Smooth muscle cell (in vitro differentiated cells): ENCODE results near the gene SLC2A10. TPM values are rescaled to one million over a fixed set of nuclear protein-coding genes. Genes with fewer than 3 reads are reported as not detected.

ENCODE experiments used
- DNase-seq: peaks from one replicate; lab custom pipeline; 2025; ENCODE audit not compliant: unreplicated experiment; lab: John Stamatoyannopoulos, UW
- H2AFZ ChIP-seq: fragments of 200-600 bp; sonication (generic); 2 replicates; pipeline ENCODE4 v1.6.0; 2016; ENCODE audit warnings: antibody characterized with exemption, low read depth, mild to moderate bottlenecking
- H3F3A ChIP-seq: fragments of 200-600 bp; sonication (generic); 2 replicates; pipeline ENCODE4 v1.6.0; 2017; ENCODE audit warnings: antibody characterized with exemption, low read depth
- H3K27ac ChIP-seq: fragments of 200-600 bp; sonication (generic); 2 replicates; pipeline ENCODE4 v1.5.1; 2016; ENCODE audit warnings: low read depth, mild to moderate bottlenecking
- H3K27me3 ChIP-seq: fragments of 200-600 bp; sonication (generic); 2 replicates; pipeline ENCODE4 v1.6.1; 2016; ENCODE audit warnings: low read depth, mild to moderate bottlenecking
- H3K36me3 ChIP-seq: fragments of 200-600 bp; sonication (generic); 2 replicates; pipeline ENCODE4 v1.5.1; 2016; ENCODE audit warnings: low read depth
- H3K4me1 ChIP-seq: fragments of 200-600 bp; sonication (generic); 2 replicates; pipeline ENCODE4 v1.5.1; 2016; ENCODE audit warnings: low read depth
- H3K4me2 ChIP-seq: fragments of 200-600 bp; sonication (generic); 2 replicates; pipeline ENCODE4 v1.6.0; 2016; ENCODE audit warnings: mild to moderate bottlenecking
- H3K4me3 ChIP-seq: fragments of 200-600 bp; sonication (generic); 2 replicates; pipeline ENCODE4 v1.5.1; 2016; ENCODE audit warnings: mild to moderate bottlenecking
- H3K79me2 ChIP-seq: fragments of 200-600 bp; sonication (generic); 2 replicates; pipeline ENCODE4 v1.6.0; 2016; ENCODE audit warnings: low read depth, mild to moderate bottlenecking
- H3K9ac ChIP-seq: fragments of 200-600 bp; sonication (generic); 2 replicates; pipeline ENCODE4 v1.6.0; 2016; ENCODE audit warnings: low read depth
- H3K9me3 ChIP-seq: fragments of 200-600 bp; sonication (generic); replicated peaks from 2 replicates; pipeline ENCODE4 v1.5.1; 2016; ENCODE audit warnings: low read depth
- H4K20me1 ChIP-seq: fragments of 200-600 bp; sonication (generic); 2 replicates; pipeline ENCODE4 v1.6.0; 2016; ENCODE audit warnings: low read depth
- WGBS: methylation state at CpG from one replicate; pipeline ENCODE4 v1.1.7; 2016; ENCODE audit warnings: low lambda C conversion rate; 5-methylcytosine and 5-hydroxymethylcytosine counted together
- polyA plus RNA-seq: library from polyadenylated mRNA; unstranded; fragments of >200 nt; fragmentation: Nextera tagmentation; extraction: Ambion mirVana; gene quantifications from 2 replicates; pipeline ENCODE4 v1.2.1, GENCODE V29; 2016
- total RNA-seq: library from RNA; depleted of rRNA; stranded (reverse); fragments of >200 nt; gene quantifications from 2 replicates; pipeline ENCODE4 v1.2.3, GENCODE V29; 2014
- TF ChIP-seq, protein P1 (sequence below): fragments of 200-600 bp; sonication (generic); IDR thresholded peaks from 2 replicates; pipeline ENCODE4 v1.5.1; 2017; ENCODE audit warnings: borderline replicate concordance, mild to moderate bottlenecking, antibody characterized with exemption; ENCODE audit not compliant: insufficient read depth, poor library complexity, severe bottlenecking

SLC2A10 gene
- total and polyA plus RNA-seq, 2 experiments from 2014 or later = 40.5 to 43.7 TPM

DNA sequence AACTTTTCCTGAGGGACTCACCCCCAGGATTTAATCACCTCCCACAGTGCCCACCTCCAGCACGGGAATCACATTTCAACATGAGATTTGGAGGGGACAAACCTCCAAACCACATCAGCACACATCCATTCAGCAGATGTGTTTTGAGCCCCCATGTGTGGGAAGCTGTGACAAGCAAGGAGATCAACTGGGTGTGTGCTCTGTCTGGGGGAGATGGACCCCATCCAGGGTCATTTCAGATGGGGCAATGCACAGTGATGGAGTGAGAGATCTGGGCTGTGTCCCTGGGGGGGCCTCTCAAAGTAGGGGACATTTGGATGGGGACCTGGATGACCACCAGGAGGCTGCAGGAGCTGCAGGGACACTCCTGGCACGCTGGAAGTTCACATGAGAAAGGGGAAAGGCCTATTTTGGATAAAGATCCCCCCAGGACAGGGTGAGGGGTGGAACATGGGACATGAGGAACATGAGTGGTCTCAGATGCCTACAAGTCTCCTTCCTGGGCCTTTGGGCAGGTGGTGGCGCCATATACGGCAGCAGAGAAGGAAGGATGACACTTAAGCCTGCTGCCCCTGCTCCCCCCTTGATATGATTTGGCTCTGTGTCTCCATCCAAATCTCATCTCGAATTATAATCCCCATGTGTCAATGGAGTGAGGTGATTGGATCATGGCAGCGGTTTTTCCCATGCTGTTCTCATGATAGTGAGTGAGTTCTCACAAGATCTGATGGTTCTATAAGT is 49.6 kb downstream of the SLC2A10 start:
- H3K79me2 ChIP-seq = no peaks in the 10 kb centered on the region
- H4K20me1 ChIP-seq = no peaks in the 10 kb centered on the region
- H3K4me2 ChIP-seq = no peak overlapping the region
- no peaks in the 10 kb centered on the region for H3K36me3 ChIP-seq
- no peak overlapping the region for H2AFZ ChIP-seq
- DNase-seq = no peak
- H3K4me3 ChIP-seq = no peak overlapping the region
- WGBS = 85% methylated on average over 6 of the region's 6 CpGs
- H3K4me1 ChIP-seq = no peaks in the 10 kb centered on the region
- peaks cover 4% of the 10 kb centered on the region for H3K27me3 ChIP-seq
- H3F3A ChIP-seq = no peaks in the 10 kb centered on the region
- no peak overlapping the region for H3K9ac ChIP-seq
- no peak overlapping the region for H3K27ac ChIP-seq
- H3K9me3 ChIP-seq = no peaks in the 10 kb centered on the region
- TF ChIP-seq, protein P1, sequence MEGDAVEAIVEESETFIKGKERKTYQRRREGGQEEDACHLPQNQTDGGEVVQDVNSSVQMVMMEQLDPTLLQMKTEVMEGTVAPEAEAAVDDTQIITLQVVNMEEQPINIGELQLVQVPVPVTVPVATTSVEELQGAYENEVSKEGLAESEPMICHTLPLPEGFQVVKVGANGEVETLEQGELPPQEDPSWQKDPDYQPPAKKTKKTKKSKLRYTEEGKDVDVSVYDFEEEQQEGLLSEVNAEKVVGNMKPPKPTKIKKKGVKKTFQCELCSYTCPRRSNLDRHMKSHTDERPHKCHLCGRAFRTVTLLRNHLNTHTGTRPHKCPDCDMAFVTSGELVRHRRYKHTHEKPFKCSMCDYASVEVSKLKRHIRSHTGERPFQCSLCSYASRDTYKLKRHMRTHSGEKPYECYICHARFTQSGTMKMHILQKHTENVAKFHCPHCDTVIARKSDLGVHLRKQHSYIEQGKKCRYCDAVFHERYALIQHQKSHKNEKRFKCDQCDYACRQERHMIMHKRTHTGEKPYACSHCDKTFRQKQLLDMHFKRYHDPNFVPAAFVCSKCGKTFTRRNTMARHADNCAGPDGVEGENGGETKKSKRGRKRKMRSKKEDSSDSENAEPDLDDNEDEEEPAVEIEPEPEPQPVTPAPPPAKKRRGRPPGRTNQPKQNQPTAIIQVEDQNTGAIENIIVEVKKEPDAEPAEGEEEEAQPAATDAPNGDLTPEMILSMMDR = no peak

DNA sequence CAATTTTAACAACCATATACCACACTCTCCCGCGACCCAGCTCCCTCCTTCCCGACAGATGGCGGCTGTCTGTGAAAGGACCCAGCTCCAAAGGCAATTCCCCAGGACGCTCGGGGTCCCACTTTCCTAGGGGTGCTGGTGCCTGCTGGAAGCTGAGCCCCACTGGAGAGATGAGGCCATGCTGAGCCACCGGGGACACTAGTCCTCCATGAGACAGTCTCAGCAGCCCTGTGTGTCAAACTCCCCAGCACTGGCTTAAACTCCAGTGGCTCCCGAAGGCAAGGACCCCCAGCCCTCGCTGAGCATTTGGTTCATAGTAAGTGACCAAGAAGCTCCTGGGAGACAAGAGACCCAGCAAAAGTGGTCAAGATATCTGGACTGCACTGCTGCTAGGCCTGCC is 52.1 kb downstream of the SLC2A10 start:
- no peaks in the 10 kb centered on the region for H3F3A ChIP-seq
- peaks cover 4% of the 10 kb centered on the region for H3K27me3 ChIP-seq
- 93% methylated on average over 9 of the region's 9 CpGs for WGBS
- H4K20me1 ChIP-seq = no peaks in the 10 kb centered on the region
- no peaks in the 10 kb centered on the region for H3K4me1 ChIP-seq
- TF ChIP-seq, protein P1 = no peak
- no peak overlapping the region for H3K4me3 ChIP-seq
- H3K9ac ChIP-seq = no peak overlapping the region
- no peaks in the 10 kb centered on the region for H3K79me2 ChIP-seq
- no peak overlapping the region for H3K27ac ChIP-seq
- H3K9me3 ChIP-seq = no peaks in the 10 kb centered on the region
- no peak overlapping the region for H3K4me2 ChIP-seq
- DNase-seq = no peak
- no peak overlapping the region for H2AFZ ChIP-seq
- H3K36me3 ChIP-seq = no peaks in the 10 kb centered on the region

DNA sequence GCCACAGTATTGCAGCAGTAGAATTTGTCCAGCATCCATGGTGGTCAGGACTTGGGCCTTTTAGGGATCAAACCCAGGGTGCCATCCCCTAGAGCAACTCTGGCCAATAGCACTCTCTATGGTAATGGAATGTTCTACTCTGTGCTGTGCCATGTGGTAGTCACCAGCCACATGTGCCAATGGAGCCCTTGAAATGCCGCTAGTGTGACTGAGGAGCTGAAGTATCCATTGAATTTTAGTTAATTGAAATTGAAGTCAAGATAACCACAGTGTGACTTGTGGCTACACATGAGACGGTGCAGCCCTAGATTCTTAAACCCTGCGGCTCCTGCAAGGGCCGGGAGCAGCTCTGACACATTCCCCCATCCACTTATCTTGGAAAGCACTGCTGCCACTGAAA is 54.6 kb downstream of the SLC2A10 start:
- DNase-seq = no peak
- peaks cover 4% of the 10 kb centered on the region for H3K27me3 ChIP-seq
- no peak overlapping the region for H3K9ac ChIP-seq
- no peak overlapping the region for H3K27ac ChIP-seq
- H3K36me3 ChIP-seq = no peaks in the 10 kb centered on the region
- no peaks in the 10 kb centered on the region for H3K79me2 ChIP-seq
- no peak overlapping the region for H2AFZ ChIP-seq
- H3K4me1 ChIP-seq = no peaks in the 10 kb centered on the region
- no peak overlapping the region for H3K4me2 ChIP-seq
- H3K4me3 ChIP-seq = no peak overlapping the region
- no peaks in the 10 kb centered on the region for H4K20me1 ChIP-seq
- TF ChIP-seq, protein P1 = no peak
- H3K9me3 ChIP-seq = no peaks in the 10 kb centered on the region
- 56% methylated on average over 4 of the region's 4 CpGs for WGBS
- no peaks in the 10 kb centered on the region for H3F3A ChIP-seq
